HG02884 (cell line): ENCODE data around the gene NCR2.
"Not testable (repeated sequence)": the region's sequence is repeated elsewhere in the genome, so short reads cannot be mapped to it uniquely, and the experiment has no call there.

Experiments
- ATAC-seq: cut with Tn5 transposase; IDR thresholded peaks from one replicate; pipeline ENCODE4 v1.9.1; 2021; ENCODE audit warnings: mild to moderate bottlenecking, moderate library complexity; ENCODE audit not compliant: unreplicated experiment

NCR2 gene

GRCh38 chr6:41335296-41335695, at the start of gene NCR2:
NCR2 (plus strand) TSS chr6:41335608; CDS start chr6:41335877, 269 bp downstream.
- ATAC-seq = no peak

GRCh38 chr6:41286544-41287346, 48.7 kb upstream of the NCR2 start, which contains the start of gene TREM1:
TREM1 (minus strand) TSS chr6:41286682; CDS start chr6:41286655, 27 bp downstream.
- no peak for ATAC-seq

GRCh38 chr6:41288030-41288753, 47.2 kb upstream of the NCR2 start:
- ATAC-seq = peak; percentile 48

- no peak for ATAC-seq
These were observed 46.7 kb upstream of the NCR2 start for GRCh38 chr6:41288754-41289129.

GRCh38 chr6:41289815-41290214, 45.6 kb upstream of the NCR2 start:
- ATAC-seq = no peak

GRCh38 chr6:41291717-41292116, 43.7 kb upstream of the NCR2 start:
- no peak for ATAC-seq

- ATAC-seq = no peak
These were observed 41.1 kb upstream of the NCR2 start for GRCh38 chr6:41294214-41294872.

GRCh38 chr6:41297248-41297647, 38.2 kb upstream of the NCR2 start:
- ATAC-seq = not testable (repeated sequence)

- no peak for ATAC-seq
These were observed 36.5 kb upstream of the NCR2 start for GRCh38 chr6:41298785-41299502.

GRCh38 chr6:41302638-41303037, 32.8 kb upstream of the NCR2 start:
- no peak for ATAC-seq

GRCh38 chr6:41306187-41306854, 29.1 kb upstream of the NCR2 start:
- no peak for ATAC-seq

GRCh38 chr6:41315203-41315602, 20.2 kb upstream of the NCR2 start:
- no peak for ATAC-seq

GRCh38 chr6:41315943-41316620, 19.3 kb upstream of the NCR2 start:
- ATAC-seq = no peak

GRCh38 chr6:41318261-41318653, 17.2 kb upstream of the NCR2 start:
- ATAC-seq = no peak

- peak; percentile 88 for ATAC-seq
These were observed 16.5 kb upstream of the NCR2 start for GRCh38 chr6:41318654-41319565.

GRCh38 chr6:41321183-41321582, 14.2 kb upstream of the NCR2 start:
- ATAC-seq = no peak

GRCh38 chr6:41325446-41326066, 9.9 kb upstream of the NCR2 start:
- no peak for ATAC-seq

GRCh38 chr6:41326092-41326491, 9.3 kb upstream of the NCR2 start:
- no peak for ATAC-seq
